GM21723 (cell line): ENCODE results near the gene NBAS.

Experiments used
- ATAC-seq: cut with Tn5 transposase; IDR thresholded peaks from one replicate; pipeline ENCODE4 v1.9.1; 2021; ENCODE audit warnings: mild to moderate bottlenecking, moderate library complexity; ENCODE audit not compliant: unreplicated experiment

The NBAS gene

GRCh38 chr2:15591692-15592463 lies 30.7 kb upstream of the NBAS start, which contains the start of gene DDX1:
Gene DDX1, plus strand, starts transcription at chr2:15591868. Its CDS starts 66 bp downstream, at chr2:15591934.
- ATAC-seq: peak; percentile 93

- no peak for ATAC-seq
Observed at GRCh38 chr2:15591373-15591691, 30.2 kb upstream of the NBAS start.

GRCh38 chr2:15588329-15588919 lies 27.3 kb upstream of the NBAS start:
- no peak for ATAC-seq

GRCh38 chr2:15584767-15585469 lies 23.8 kb upstream of the NBAS start:
- ATAC-seq: no peak

GRCh38 chr2:15584316-15584715 lies 23.2 kb upstream of the NBAS start:
- no peak for ATAC-seq

GRCh38 chr2:15583826-15584225 lies 22.7 kb upstream of the NBAS start:
- no peak for ATAC-seq

- ATAC-seq: no peak
Observed at GRCh38 chr2:15582710-15583357, 21.7 kb upstream of the NBAS start.

GRCh38 chr2:15580451-15580850 lies 19.3 kb upstream of the NBAS start:
- ATAC-seq: no peak

- no peak for ATAC-seq
Observed at GRCh38 chr2:15579641-15580040, 18.5 kb upstream of the NBAS start.

GRCh38 chr2:15577071-15577735 lies 16.1 kb upstream of the NBAS start:
- ATAC-seq: peak; percentile 99

- no peak for ATAC-seq
Observed at GRCh38 chr2:15571729-15572128, 10.6 kb upstream of the NBAS start.

- no peak for ATAC-seq
Observed at GRCh38 chr2:15570104-15570503, 9.0 kb upstream of the NBAS start.

GRCh38 chr2:15568874-15569273 lies 7.7 kb upstream of the NBAS start:
- ATAC-seq: no peak

- ATAC-seq: no peak
Observed at GRCh38 chr2:15566912-15567311, 5.8 kb upstream of the NBAS start.

- no peak for ATAC-seq
Observed at GRCh38 chr2:15565994-15566671, 5.0 kb upstream of the NBAS start.

GRCh38 chr2:15565392-15565791 lies 4.3 kb upstream of the NBAS start:
- no peak for ATAC-seq

GRCh38 chr2:15563227-15564100 lies 2.3 kb upstream of the NBAS start:
- ATAC-seq: no peak

- no peak for ATAC-seq
Observed at GRCh38 chr2:15562354-15563031, 1.4 kb upstream of the NBAS start.
